Measurements from ENCODE around the gene BNIP5.

GRCh38 chr6:36315921-36316320, 20.8 kb downstream of the BNIP5 start:
- no peak for TF ChIP-seq POLR2A (IDR thresholded peaks at IDR 0.05; ENCODE audit: low read depth)
- TF ChIP-seq CTCF (IDR thresholded peaks at IDR 0.05) = no peak
- no peak for TF ChIP-seq POLR2AphosphoS5 (IDR thresholded peaks at IDR 0.05)

Measured in esophagus muscularis mucosa (tissue), 3 donors.